ENCODE results near the gene FBXW11.

FBXW11 gene

DNA sequence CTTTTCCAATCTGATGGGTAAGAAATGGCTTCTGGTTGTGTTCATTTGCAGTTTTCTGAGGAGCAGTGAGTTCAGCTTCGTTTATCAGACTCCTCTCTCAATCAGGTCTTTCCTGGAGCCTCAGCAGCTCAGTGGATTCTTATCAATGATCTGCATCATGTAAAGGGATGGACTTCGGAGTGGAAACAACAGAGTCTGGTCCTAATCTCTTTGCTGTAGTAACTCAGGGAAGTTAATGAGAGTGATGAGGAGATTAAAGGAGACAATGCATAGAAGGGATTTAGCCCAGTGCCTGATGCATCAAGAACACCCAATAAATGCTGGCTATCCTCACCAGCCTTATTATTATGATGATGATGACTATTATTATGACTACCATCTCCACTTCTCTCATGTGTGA lies 173.7 kb downstream of the FBXW11 start:
- TF ChIP-seq GABPA (IDR thresholded peaks at IDR 0.05; ENCODE audit: low read depth) (no peak), POLR2AphosphoS5 (IDR thresholded peaks at IDR 0.05; ENCODE audit: low read depth) (no peak), SPI1 (IDR thresholded peaks at IDR 0.05; ENCODE audit: borderline replicate concordance, low read depth) (no peak)
- TF ChIP-seq, protein P1, sequence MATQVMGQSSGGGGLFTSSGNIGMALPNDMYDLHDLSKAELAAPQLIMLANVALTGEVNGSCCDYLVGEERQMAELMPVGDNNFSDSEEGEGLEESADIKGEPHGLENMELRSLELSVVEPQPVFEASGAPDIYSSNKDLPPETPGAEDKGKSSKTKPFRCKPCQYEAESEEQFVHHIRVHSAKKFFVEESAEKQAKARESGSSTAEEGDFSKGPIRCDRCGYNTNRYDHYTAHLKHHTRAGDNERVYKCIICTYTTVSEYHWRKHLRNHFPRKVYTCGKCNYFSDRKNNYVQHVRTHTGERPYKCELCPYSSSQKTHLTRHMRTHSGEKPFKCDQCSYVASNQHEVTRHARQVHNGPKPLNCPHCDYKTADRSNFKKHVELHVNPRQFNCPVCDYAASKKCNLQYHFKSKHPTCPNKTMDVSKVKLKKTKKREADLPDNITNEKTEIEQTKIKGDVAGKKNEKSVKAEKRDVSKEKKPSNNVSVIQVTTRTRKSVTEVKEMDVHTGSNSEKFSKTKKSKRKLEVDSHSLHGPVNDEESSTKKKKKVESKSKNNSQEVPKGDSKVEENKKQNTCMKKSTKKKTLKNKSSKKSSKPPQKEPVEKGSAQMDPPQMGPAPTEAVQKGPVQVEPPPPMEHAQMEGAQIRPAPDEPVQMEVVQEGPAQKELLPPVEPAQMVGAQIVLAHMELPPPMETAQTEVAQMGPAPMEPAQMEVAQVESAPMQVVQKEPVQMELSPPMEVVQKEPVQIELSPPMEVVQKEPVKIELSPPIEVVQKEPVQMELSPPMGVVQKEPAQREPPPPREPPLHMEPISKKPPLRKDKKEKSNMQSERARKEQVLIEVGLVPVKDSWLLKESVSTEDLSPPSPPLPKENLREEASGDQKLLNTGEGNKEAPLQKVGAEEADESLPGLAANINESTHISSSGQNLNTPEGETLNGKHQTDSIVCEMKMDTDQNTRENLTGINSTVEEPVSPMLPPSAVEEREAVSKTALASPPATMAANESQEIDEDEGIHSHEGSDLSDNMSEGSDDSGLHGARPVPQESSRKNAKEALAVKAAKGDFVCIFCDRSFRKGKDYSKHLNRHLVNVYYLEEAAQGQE (IDR thresholded peaks at IDR 0.05; ENCODE audit: insufficient replicate concordance, low read depth): no peak
- TF ChIP-seq, protein P2, sequence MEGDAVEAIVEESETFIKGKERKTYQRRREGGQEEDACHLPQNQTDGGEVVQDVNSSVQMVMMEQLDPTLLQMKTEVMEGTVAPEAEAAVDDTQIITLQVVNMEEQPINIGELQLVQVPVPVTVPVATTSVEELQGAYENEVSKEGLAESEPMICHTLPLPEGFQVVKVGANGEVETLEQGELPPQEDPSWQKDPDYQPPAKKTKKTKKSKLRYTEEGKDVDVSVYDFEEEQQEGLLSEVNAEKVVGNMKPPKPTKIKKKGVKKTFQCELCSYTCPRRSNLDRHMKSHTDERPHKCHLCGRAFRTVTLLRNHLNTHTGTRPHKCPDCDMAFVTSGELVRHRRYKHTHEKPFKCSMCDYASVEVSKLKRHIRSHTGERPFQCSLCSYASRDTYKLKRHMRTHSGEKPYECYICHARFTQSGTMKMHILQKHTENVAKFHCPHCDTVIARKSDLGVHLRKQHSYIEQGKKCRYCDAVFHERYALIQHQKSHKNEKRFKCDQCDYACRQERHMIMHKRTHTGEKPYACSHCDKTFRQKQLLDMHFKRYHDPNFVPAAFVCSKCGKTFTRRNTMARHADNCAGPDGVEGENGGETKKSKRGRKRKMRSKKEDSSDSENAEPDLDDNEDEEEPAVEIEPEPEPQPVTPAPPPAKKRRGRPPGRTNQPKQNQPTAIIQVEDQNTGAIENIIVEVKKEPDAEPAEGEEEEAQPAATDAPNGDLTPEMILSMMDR (IDR thresholded peaks at IDR 0.05; ENCODE audit: insufficient read depth, low read length): no peak
- DNase-seq (ENCODE audit: low read depth in 1 of 2, low spot score in 1 of 2): no peak

GRCh38 chr5:171830686-171831085 lies 175.8 kb downstream of the FBXW11 start:
- H3K27me3 ChIP-seq (ENCODE audit: insufficient read depth, poor library complexity, severe bottlenecking): no peaks in the 10 kb centered on the region
- no peak for TF ChIP-seq POLR2AphosphoS5 (IDR thresholded peaks at IDR 0.05; ENCODE audit: low read depth)
- TF ChIP-seq, protein P2 (IDR thresholded peaks at IDR 0.05; ENCODE audit: insufficient read depth, low read length): no peak
- no peak for TF ChIP-seq GABPA (IDR thresholded peaks at IDR 0.05; ENCODE audit: low read depth)
- TF ChIP-seq SPI1 (IDR thresholded peaks at IDR 0.05; ENCODE audit: borderline replicate concordance, low read depth): no peak
- TF ChIP-seq, protein P1 (IDR thresholded peaks at IDR 0.05; ENCODE audit: insufficient replicate concordance, low read depth): no peak
- H3K27ac ChIP-seq (replicated peaks): no peak overlapping the region
- no peak for DNase-seq (ENCODE audit: low read depth in 1 of 2, low spot score in 1 of 2)
- no peak overlapping the region for H3K4me3 ChIP-seq (replicated peaks; ENCODE audit: insufficient read depth, low read length)

More for the DNA sequence above, 173.7 kb downstream of the FBXW11 start:
- Histone ChIP-seq H3K4me3 (replicated peaks; ENCODE audit: insufficient read depth, low read length) (no peak overlapping the region), H3K27ac (replicated peaks) (no peak overlapping the region), H3K27me3 (ENCODE audit: insufficient read depth, poor library complexity, severe bottlenecking) (no peaks in the 10 kb centered on the region)

- DNase-seq (ENCODE audit: low read depth in 1 of 2, low spot score in 1 of 2): no peak
- Histone ChIP-seq H3K27me3 (ENCODE audit: insufficient read depth, poor library complexity, severe bottlenecking) (no peaks in the 10 kb centered on the region), H3K4me3 (replicated peaks; ENCODE audit: insufficient read depth, low read length) (no peak overlapping the region), H3K27ac (replicated peaks) (no peak overlapping the region)
- TF ChIP-seq, protein P2 (IDR thresholded peaks at IDR 0.05; ENCODE audit: insufficient read depth, low read length): no peak
- no peak for TF ChIP-seq SPI1 (IDR thresholded peaks at IDR 0.05; ENCODE audit: borderline replicate concordance, low read depth)
Observed at GRCh38 chr5:171827162-171827561, 179.3 kb downstream of the FBXW11 start.

DNA sequence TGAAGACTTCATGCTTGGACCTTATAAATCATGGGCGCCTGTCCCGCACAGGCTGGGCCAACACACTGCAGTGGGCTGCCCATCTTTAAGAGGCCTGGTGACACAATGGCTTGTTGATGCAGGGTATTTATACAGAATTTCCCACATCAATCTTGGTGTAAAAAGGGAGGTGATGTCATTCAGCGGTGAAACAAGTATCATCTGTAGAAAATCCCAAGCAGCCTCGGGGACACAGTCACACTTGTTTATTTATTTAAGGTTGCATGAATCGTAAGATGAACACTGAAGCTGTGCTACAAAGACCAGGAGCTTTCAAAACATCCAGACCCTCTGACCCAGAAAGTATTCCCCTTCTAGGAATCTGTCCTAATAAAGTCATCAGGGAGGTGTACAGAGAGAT lies 180.3 kb downstream of the FBXW11 start:
- no peaks in the 10 kb centered on the region for H3K27me3 ChIP-seq (ENCODE audit: insufficient read depth, poor library complexity, severe bottlenecking)
- TF ChIP-seq POLR2AphosphoS5 (IDR thresholded peaks at IDR 0.05; ENCODE audit: low read depth): no peak
- H3K4me3 ChIP-seq (replicated peaks; ENCODE audit: insufficient read depth, low read length): no peak overlapping the region
- no peak overlapping the region for H3K27ac ChIP-seq (replicated peaks)
- no peak for DNase-seq (ENCODE audit: low read depth in 1 of 2, low spot score in 1 of 2)
